ENCODE measurements around the gene TFF3. TPM values are rescaled to one million over a fixed set of nuclear protein-coding genes. Genes with fewer than 3 reads are reported as not detected.

Gene TFF3
- total RNA-seq, 1 donor from 2014 or later = not detected

DNA sequence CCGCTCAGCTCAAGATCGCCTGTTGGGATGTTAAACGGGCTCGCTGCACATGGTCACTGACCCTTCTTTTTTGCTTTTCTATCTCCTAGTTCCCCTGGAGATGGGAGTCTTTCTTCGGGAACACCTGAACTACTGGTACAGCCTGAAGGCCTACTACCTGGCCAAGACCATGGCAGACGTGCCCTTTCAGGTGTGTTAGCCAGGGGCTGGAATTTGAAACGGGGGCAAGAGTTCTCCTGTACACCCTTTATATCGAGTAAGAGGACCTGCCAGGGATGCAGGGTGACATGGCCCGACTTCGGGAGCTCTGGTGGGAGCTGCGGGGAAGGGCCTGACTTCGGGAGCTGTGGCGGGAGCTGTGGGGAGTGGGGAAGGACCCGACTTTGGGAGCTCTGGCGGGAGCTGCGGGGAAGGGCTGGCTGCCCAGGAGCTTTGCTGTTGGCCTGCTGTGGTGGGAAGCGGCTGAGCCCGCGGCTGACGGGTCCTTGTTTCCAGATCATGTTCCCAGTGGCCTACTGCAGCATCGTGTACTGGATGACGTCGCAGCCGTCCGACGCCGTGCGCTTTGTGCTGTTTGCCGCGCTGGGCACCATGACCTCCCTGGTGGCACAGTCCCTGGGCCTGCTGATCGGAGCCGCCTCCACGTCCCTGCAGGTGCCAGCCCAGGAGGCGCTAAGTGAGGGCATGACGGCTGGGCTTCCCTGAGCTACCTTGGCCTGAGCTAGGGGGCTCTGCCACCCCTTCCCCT is 24.0 kb downstream of the TFF3 start:
- intact Hi-C loops (cut with micrococcal nuclease) = no loop called here

DNA sequence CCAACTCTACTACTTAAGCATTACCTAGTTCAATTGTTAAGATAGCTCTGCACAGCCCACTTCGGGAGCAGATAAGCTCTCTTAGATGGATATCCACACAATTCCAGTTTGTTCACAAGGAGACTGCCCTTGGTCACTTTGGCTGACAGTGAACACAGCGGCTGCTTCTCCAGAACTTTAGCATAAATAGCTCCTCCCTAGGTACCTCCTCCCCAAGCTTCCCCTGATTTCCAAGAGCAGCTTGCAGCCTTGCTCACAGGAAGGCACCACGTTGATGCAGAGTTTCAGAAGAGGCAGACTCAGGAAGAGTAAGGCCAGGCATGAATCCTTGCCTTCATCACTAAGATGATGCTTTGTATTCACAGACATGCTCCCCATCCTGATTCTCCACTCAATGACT is 24.7 kb downstream of the TFF3 start:
- intact Hi-C loops (cut with micrococcal nuclease) = no loop called here

DNA sequence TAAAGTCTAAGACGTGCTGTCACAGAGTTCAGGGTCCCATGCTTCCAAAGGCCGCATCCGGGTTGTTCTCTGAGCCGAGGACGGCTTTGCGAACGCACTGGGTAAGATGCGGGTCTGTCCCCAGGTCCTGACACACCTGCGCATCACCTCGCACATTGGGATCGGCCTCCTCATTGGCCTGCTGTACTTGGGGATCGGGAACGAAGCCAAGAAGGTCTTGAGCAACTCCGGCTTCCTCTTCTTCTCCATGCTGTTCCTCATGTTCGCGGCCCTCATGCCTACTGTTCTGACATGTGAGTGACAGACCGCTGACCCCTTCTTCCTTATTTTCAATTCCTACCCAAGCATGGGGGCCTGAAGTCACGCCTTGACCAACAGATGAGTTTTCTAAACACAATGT is 25.3 kb downstream of the TFF3 start:
- intact Hi-C loops (cut with micrococcal nuclease) = no loop called here

DNA sequence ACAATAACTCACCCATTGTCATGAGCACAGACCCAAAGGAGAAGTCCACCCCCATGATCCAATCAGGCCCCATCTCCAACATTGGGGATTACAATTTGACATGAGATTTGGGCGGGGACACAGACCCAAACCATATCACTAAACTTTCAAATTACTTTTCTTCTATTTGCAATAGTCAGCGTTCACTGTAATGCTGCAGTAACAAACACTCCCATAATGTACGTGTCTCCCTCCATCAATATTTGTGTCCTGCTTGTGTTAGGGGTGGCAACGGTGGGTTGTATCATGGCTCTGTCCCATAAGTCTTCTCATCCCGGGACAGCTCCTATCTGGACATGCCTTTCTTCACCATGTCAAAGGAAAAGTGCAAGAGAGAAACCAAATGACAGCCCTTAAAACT is 26.2 kb downstream of the TFF3 start:
- intact Hi-C loops (cut with micrococcal nuclease) = no loop called here

DNA sequence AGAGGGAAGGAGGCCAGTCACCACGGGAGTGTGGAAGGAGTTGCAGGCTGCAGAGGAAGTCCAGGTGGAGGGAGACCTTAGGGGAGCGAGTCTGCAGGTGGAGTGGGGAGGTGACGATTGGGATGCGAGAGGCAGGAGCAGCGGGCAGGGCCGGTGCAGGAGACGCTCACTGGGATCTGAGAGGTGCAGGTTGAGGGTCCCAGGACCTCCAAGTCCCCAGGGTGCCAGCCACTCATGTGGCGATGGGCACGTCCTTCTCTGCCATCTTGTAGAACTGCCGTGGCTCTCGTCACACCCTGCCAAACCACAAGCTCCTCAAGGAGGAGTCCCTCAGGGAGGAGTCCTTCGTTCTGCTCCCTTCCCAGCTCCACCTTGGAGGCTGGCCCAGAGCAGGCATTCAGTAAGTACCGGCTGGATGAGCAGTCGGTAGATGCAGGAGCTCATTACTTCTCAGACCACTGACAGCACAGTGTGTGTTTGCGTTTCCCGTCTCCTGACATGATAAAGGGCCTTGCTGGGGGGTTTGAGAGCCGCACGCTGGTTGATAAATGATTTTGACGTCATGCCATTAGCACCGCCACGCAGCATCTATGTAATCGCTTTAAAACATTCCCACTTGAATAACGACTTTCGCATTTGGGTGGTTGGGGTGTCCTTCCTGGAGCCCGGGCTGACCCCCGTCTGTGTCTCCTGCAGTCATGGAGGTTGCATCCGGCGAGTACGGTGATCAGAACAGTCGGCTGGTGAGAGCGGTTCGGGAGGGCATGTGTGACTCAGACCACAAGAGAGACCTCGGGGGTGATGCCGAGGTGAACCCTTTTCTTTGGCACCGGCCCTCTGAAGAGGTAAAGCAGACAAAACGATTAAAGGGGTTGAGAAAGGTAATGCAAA is 27.8 kb downstream of the TFF3 start:
- intact Hi-C loops (cut with micrococcal nuclease) = no loop called here

DNA sequence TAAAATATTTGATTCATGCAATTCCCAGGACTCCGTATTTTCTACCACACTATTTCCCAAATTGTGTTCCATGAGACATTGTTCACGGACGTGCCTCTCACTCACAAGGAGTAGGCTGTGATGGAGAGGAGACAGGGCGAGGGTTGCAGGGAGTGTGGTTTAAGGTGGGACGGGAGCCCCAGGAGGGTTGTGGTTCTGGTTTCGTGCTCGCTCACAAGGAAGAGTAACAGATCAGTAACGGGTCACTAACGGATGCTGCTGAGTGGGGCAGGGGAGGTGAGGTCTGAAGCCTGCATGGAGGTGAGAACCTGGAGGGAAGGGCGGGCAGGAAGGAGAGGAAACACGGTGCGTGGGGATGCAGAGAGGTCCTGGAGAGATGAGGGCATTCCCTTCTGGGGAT is 28.8 kb downstream of the TFF3 start:
- intact Hi-C loops (cut with micrococcal nuclease) = no loop called here

DNA sequence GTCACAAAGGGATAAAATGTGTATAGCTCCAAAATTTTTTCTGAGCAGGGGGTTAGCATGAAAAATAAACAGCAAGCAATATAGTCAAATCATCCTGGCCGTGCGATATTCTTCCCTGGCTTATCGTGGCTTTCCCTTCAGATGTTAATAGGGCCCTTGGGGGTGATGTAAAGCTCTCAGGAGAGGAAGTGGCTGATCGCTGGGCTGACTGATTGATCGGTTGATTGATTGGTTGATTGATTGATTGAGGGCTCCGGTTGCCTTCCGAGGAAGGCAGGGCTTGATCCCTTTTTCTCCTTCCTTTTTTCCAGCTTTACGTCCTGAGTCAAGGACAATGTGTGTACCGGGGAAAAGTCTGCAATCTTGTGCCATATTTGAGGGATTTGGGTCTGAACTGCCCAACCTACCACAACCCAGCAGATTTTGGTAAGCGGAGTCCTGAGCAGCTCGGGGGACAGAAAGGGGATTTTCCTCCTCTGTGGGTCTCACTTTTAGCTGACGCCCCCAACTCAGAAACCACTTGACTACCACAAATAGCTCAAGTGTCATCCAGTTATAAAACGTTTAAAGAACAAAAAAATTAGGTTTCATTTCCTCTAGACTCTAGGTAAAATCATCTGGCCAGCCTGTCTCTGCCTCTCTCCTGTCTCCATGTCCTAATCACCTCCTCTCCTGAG is 29.5 kb downstream of the TFF3 start:
- intact Hi-C loops (cut with micrococcal nuclease) = no loop called here

DNA sequence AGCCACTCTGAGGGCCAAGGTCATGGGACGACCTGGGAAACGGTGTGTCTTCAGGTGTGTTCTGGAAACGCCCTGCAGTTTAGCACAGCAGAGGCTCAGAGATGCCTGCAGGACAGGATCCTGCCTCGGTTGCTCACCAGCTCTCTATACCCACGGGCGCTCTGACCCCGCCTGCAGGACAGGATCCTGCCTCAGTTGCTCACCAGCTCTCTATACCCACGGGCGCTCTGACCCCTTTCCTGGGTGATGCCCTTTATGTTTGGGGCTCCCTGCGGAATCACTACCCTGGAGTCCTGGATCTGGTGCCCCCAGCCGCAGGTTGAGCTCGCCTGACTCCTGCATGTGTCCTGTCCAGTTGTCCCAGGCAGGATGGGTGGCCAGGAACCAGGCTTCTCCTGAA is 32.5 kb downstream of the TFF3 start:
- intact Hi-C loops (cut with micrococcal nuclease) = no loop called here

DNA sequence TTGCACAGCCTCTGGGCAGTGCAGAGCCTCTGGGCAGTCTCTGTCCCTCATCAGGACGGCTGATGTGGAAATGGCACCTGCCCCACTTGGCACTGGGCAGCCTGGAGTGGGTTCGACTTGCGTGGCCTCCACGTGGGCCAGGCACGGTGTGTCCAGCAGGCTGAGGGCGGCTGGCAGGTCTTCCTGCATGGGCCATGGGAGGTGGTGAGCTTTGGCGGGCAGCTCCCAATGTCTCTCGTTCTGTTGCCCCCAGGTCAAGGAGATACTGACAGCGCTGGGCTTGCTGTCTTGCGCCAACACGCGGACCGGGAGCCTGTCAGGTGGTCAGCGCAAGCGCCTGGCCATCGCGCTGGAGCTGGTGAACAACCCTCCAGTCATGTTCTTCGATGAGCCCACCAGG is 33.2 kb downstream of the TFF3 start:
- intact Hi-C loops (cut with micrococcal nuclease) = no loop called here

DNA sequence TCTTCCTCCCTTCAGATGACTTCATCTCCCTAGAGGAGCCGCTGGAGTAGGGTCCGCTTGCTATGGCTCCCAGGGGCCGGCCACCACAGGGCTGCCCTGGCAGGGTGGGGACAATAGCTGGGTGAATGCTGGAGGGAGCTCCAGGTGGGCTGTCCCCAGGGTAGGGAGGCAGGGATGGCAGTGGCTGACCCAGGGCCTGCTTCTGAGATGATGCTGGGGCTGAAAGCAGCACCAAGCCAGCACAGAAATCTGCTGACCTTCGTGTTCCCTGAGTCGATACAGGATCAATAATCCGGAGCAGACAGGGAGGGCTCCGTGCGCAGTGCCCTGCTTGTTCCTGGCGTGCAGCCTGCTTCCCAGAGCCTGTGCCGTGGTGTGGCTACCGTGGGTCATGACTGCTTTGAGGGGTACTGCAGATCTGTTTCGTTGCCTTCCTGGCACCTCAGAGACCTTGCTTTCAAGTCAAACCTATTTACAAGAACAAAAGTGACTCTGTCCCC is 34.0 kb downstream of the TFF3 start:
- intact Hi-C loops (cut with micrococcal nuclease) = no loop called here

DNA sequence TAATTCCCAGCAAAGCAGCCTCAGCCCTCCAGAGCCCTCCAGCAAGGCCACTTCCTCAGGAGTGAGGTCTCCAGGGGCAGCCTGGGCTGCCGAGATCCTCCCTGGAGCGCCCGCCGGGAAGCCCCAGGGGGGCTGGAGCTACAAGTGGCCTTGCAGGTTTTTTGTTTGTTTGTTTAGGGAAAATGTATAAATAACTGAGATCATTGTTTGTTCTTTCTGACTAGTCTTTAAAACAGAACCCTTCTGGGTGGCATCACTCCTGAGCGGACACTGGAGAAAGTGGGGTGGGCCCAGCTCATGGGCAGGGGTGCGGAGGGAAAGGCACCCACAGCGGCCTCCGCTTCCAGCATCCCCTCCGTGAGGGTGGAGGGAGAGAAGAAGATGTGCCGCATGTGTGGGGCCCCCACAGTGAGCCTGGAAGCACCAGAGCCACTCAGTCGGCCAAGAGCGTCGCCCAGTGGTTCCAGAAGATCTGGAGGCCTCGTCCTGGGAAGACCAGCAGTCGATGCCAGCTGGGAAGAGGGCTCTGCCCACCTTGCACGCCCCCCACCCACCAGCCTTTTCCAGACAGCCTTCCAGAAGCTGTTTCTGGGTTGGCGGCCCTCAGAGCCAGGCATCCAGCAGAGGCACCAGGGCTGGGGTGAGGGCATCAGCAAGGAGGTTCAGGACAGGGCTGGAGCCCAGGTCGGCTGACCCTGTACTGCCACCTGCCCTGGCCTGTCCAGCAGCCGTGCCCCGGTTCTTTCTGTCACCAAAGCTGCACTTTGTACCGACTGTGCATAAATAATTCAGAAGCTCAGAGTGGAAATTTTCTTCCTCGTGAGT is 34.6 kb downstream of the TFF3 start:
- intact Hi-C loops (cut with micrococcal nuclease) = no loop called here

DNA sequence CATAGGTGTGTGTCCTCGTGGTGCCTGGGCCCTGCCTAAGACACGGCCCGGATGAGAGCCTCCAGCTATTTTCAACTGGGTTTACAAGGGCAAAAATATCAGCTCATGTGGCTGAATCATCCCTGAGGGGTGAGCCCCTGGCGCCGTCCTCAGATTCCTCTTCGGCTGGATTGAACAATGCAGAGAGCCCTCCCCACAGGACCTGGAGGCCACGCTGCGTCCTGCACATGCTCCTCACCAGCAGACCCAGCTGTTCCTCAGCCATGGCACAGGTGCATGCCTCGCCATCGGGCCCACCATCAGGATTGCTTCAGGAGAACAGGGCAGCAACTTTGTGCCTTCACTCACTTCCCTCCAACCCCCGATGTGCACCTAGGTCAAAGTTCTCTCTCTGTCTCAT is 35.3 kb downstream of the TFF3 start:
- intact Hi-C loops (cut with micrococcal nuclease) = no loop called here

DNA sequence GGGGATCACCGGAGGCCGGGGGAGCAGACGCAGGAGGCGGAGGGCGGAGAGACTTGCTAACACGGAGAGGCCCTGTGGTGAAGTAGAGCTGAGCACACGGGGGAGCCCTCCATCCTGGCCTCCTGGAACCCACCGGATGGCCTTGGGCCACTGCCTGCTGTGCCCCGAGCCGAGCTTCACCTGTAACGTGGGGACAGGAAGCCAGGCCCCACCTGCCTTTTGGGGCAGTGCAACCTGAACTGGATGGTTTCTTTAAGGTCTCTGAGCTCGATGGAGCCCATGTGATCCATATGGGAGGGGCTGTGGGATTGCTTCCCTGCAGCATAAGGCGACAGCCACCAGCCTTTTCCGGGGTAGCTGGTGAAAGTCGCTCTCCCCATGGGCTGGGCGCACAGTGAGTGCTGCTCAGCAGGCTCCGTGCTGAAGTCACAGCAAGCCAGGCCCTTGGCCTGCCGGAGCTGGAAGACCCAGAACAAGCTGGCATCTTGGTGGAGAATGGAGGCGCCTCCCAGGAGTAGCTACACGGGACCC is 35.8 kb downstream of the TFF3 start:
- intact Hi-C loops (cut with micrococcal nuclease) = no loop called here

DNA sequence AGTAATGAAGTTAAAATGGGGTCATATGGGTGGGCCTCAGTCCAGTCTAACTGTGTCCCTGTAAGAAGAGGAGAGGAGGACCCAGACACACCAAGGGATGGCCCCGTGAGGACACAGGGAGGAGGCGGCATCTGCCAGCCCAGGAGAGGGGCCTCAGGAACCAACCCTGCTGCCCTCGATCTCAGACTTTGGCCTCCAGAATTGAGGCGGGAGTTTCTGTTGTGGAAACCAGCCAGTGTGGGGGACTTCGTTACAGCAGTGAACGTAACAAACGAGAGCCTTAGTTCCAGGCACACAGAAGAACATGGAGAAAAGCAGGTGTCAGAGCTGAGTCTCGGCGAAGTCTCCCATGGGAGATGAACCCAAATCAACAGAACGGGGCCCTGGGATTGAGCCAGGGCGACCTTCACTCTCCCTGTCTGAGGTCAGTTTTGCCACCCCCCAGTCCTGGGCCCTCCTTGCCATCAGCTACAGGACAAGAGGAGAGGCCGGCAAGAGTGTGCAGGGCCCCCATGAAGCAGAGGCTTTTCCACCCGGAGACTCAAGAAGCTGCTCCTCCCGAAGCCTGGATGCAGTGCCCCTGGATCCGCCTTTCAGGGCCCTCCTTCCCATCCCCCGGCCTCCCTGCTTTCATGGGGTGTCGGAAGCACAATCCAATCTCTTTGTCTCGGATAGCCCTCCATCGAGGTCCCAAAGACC is 36.6 kb downstream of the TFF3 start:
- intact Hi-C loops (cut with micrococcal nuclease) = no loop called here

DNA sequence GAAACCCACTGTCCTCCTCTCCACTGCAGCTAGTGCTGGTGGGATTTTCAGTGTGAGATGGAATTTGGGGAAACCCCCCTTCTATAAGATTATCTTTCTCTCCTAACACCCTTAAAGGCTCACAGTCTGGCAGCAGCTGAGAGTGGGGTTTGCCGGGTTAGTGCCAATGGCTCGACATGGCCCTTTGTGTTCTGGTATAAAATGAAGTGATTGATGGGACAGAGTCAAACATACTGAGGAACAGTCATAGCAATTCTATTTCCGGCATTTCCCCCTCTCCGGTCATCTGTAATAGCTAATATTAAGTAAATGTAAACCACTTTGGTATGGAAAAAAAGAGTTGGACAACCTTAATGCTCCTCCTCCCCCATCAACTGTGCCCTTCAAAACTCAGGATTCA is 37.6 kb downstream of the TFF3 start:
- intact Hi-C loops (cut with micrococcal nuclease) = no loop called here

DNA sequence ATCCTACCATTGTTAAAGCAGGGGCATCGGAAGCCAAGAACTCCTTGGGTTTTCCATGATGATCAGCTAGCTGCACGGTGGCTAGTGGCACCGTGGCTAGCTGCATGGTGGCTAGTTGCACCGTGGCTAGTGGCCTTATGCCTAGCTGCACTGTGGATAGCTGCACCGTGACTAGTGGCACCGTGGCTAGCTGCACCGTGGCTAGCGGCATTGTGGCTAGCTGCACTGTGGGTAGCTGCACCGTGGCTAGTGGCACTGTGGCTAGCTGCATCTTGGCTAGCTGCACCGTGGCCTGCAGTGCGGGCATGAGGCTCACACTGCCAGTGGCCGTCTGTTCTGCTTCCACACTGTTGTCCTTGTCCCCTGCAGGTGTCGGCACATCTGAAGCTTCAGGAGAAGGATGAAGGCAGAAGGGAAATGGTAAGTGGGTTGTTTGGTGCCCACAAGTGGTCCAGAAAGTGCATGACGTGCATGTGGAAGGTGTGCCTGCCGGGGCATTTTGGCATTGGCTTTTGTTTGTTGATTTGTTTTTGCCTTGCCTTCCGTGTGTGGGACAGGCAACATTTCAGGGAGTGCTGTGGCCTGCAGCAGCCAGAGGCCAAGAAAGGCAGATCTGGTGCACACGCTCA is 38.6 kb downstream of the TFF3 start:
- intact Hi-C loops (cut with micrococcal nuclease) = no loop called here

DNA sequence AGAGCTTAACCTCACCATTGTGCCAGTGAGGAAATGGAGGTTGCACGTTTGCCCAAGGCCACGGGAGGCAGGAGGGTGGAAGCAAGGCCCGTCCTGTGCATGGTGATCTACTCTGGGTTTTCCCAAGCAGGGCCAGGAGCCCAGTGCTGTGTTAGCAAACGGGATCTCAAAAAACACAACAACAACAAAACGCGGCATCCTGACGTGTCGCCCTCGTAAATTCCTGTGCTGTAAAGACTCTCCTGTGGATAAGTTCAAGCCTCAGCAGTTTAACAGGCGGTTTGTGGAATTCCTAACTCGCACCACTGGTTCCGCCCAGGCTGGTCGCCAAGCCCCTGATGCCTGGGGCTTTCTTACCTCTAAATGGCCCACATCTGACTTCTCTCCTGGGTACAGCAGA is 39.1 kb downstream of the TFF3 start:
- intact Hi-C loops (cut with micrococcal nuclease) = no loop called here

DNA sequence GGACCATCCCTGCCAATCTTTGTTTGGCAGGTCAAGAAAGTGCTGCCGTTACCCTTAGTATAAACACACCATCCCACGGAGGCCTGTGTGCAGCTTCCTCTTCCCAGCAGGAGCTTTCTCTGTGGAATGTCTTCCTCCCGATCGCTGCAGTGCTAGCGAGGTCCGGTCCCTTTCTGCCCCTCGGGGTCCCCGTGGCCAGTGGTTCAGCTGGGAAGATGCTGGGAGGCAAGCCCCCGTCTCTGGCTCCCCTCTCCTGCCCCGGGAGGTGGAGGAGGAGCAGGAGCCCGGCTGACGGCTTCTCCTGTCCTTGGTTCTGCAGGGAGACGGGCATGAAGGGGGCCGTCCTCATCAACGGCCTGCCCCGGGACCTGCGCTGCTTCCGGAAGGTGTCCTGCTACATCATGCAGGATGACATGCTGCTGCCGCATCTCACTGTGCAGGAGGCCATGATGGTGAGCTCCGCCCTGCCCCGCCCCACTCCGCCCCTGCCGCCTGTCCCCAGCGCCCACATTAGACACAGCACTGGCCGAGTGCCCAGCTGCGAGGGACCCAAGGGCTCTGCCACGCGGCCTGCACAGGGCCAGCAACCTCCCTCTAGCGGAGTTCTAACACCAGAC is 42.1 kb downstream of the TFF3 start:
- intact Hi-C loops (cut with micrococcal nuclease) = no loop called here
